NCI-H748 treated with DMSO at 0.1 percent for 48 hours (cell line): ENCODE data around the gene HPCA.
"Not testable (repeated sequence)": the region's sequence is repeated elsewhere in the genome, so short reads cannot be mapped to it uniquely, and the experiment has no call there.

ENCODE experiments used
- DNase-seq: peaks from one replicate; lab custom pipeline; 2025; lab: John Stamatoyannopoulos, UW

The HPCA gene

GRCh38 chr1:32903991-32904785, 17.9 kb downstream of the HPCA start:
- DNase-seq = no peak

- DNase-seq = no peak
These were observed 18.5 kb downstream of the HPCA start for GRCh38 chr1:32904797-32905196.

- not testable (repeated sequence) for DNase-seq
These were observed 19.3 kb downstream of the HPCA start for GRCh38 chr1:32905588-32905987.

- no peak for DNase-seq
These were observed 20.4 kb downstream of the HPCA start for GRCh38 chr1:32906654-32907053.

GRCh38 chr1:32907435-32907834, 21.1 kb downstream of the HPCA start:
- no peak for DNase-seq

DNA sequence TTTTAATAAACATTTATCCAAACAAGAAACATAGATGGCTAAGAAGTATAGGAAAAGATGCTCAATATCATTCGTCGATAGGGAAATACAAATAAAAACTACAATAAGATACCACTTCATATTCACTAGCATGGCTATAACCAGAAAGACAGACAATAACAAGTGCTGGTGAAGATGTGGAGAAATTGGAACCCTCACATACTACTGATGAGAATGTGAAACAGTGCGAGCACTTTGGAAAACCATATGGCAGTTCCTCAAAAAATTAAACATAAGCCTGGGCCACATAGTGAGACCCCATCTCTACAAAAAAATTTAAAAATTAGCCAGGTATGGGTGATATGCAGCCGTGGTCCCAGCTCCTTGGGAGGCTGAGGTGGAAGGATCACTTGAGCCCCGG, 24.0 kb downstream of the HPCA start:
- no peak for DNase-seq

DNA sequence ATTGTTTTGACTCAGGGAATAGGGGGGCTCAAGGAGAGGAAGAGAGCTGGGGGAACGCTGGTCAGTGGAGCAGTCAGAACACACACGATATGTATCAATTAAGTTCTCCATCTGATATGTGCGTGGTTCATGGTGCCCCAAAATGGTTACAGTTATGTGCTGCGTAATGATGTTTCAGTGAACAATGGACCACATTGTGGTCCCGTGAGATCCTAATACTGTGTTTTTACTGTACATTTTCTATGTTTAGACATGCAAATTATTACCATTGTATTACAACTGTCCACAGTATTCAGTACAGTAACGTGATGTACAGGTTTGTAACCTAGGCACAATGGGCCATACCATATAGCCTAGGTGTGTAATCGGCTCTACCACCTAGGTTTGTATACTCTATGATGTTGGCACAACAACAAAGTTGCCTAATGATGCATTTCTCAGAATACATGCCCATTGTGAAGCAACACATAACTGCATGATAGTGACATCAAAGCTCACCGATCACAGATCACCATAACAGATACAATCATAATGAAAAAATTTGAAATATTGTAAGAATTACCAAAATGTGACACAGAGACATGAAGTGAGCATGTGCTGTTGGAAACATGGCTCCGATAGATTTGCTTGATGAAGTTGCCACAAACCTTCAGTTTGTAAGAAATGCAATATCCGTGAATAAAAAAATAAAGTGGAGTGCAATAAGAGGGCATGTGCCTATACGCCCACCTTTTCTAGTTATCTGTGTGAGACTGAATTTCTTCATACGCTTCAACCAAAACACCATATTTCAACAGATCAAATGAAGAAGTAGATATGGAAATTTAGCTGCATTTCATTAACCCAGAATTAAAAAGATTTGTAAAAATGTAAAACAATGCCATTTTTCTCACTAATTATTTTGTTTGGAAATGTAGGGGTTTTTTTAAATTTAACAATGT, 29.7 kb downstream of the HPCA start:
- DNase-seq = no peak

- no peak for DNase-seq
These were observed 31.2 kb downstream of the HPCA start for GRCh38 chr1:32917521-32917920.

DNA sequence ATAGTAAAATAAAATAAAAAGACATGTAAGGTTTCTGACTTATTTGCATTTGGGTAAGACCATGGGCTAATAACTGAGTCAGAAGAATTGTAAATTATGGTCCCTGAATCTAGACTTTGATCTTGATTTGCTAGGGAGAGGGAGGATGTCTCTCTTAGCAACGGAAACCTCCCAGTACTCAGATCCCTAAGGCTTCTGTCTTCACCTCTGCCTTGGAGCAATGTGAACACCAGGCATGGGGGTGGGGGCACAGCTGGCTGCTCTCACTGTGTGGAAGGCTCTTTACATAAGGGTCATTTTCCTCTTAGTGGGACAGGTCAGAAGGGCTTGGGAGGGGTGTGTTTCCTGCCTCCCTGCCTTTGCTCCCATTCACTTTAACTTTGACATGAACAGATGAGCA, 31.9 kb downstream of the HPCA start:
- DNase-seq = no peak

- no peak for DNase-seq
These were observed 33.8 kb downstream of the HPCA start for GRCh38 chr1:32919811-32920733.

DNA sequence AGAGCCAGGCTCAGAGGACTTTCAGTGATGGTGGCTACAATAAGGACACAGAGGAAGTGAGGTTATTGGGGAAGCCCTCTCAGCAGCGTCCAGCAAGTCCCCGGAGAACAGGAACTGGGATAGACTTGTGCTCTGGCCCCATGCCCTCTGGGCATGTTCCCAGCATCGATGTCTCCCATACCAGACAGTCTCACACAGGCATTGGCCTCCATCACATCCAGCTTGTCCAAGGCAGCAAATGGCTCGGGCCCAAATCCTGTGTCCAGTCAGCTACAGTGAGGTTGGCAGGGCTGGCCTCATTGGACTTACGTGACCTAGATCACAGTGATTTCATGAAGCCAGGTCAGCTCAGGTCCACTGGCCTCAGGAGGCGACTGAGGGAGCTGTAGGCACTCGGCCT, 34.5 kb downstream of the HPCA start:
- DNase-seq = no peak

DNA sequence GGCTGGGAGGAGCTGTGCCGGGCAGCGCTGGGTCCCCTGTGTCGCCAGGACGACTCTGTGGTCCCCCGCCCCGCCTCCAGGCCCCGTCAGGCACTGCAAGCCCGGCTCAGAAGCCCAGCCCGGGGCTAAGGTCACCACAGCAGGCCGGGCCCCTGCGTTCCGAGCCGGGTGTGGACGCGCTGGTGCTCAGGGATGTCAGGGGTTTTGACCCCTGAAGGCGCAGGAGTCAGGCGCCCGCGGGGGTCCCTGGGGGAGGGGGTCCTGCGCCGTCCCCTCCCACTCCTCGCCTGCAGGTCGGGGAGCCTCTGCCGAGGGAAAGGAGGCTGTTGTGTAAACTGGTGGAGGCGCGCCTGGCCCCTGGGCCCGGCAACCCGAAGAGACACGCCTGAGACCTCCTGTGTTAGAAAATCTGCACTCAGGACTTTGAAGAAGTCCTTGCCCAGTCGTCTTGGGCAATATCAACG, 38.6 kb downstream of the HPCA start:
- DNase-seq = no peak

DNA sequence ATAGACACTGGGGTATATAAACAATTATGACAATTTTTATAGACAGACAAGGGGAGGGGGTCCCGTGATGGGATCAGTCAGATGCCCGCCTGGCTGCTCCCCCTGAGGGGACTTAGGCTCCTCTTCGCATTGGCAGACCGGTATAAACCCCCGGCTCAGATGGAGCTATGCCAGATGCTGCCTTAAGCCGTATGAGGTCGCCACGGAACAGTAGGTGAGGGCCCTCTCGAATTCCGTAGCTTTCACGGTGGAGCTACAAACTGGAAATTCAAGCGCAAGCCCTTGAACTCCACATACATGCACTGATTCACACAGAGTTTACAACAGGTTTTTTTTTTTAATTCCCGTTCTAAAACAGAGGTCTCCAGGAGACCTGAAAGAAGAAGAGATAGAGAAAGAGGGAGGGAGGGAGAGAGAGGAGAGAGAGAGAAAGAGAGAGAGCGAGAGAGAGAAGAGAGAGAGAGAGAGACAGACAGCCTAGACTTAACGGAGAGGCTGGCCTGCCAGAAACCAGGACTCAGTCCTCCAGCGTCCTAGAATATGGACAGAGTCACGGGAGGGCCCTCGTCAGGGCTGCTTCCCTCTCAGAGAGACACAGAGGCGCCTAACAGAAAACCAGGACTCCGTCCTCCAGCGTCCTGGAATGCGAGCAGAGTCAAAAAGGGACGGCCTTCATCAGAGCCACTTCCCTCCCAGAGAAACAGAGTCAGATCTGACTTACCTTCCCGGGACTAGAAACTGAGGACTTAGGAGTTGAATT, 39.3 kb downstream of the HPCA start:
- DNase-seq = no peak

- DNase-seq = no peak
These were observed 40.3 kb downstream of the HPCA start for GRCh38 chr1:32926562-32926961.

DNA sequence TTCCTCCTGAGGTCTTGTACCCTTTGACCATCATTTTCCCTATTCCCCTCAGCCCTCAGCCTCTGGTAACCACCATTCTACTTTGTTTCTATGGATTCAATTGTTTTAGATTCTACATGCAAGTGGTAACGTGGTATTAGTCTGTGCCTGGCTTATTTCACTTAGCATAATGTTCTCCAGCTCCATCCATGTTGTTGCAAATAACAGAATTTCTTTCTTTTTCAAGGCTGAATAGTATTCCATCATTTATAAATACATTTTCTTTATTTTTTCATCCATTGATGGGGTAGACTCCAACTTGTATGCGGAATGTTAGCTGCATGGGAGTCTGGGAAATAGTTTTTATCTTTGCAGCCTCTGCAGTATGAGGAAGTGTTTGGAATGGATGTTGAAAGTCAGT, 41.1 kb downstream of the HPCA start:
- no peak for DNase-seq

DNA sequence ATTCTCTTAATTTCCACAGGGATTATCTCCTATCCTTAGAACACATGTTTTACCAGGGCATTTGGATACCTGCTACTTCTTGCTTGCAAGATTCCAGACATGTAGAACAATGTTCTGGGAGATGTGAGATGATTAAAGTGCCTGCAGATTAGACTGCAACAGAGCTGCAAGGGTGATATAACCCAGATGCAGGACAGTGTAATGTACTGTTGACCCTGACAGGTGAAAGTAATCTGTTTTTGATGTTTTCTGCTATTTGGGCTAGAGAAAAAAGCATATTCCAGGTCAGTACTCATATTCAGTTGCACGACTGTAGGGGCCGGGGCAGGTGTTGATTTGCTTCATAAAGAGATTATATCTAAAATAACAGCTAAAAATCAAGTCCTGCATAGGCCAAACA, 42.0 kb downstream of the HPCA start:
- DNase-seq = no peak

DNA sequence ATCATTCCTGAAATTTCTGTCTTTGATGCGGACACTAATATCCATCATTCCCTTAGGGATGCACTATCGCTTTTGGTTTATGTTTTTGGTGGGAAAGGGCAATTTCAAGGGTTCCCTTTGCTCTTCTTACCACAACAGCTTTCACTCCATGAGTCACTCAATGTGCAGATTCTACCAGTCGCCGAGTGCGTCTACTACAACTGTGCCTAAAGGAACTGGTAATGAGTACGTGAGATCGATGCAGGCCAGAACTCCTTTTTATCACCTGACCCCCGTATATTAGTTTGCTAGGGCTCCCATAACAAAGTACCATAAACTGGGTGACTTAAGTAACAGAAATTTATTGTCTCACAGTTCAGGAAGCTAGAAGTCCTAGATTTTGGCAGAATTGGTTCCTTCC, 42.4 kb downstream of the HPCA start:
- DNase-seq = no peak

- no peak for DNase-seq
These were observed 43.1 kb downstream of the HPCA start for GRCh38 chr1:32929366-32929765.

DNA sequence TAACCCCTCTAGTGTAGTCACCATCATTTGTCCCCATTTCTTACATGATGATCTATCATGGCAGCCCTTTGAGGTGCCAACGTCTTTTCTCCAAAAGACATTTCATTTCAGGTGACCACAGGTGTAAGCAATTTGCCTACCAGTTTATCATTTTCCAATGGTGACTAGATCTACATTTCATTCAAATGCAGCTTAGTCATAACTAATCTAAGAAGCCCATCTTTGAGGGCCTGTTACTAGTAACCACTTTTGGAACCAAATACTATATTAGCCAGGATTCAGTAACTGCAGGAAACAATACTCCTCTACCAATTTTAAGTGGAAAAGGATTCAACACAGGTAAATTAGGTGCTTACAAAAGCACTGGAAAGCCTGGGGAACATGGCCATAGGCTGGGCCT, 45.5 kb downstream of the HPCA start:
- no peak for DNase-seq

DNA sequence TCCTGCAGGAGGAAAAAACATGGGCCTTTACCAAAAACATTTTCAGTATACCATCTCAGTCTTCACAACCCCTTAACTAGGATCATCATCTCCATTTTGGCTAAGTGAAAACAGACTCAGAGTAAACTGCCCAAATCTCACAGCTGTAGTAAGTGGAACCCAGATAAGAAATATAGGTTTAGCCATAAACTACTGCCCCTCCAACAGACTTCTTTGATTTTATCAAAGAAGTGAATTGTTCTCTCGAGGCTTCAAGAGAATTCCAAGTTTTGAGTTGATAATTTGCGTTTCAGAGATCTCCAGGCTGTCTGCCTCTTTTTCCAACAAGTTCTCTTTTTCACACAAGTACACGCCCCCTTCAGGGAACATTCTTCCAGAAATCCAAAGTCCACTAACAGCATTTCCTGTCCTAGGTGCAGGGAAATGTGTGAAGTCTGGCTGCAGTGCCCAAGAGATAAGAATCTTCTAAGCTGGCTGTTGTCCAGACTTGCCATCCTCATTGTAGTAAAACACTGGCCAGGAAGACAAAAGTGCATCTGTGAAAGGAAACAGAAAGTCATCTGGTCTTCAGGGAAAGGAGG, 47.5 kb downstream of the HPCA start:
- DNase-seq = no peak

DNA sequence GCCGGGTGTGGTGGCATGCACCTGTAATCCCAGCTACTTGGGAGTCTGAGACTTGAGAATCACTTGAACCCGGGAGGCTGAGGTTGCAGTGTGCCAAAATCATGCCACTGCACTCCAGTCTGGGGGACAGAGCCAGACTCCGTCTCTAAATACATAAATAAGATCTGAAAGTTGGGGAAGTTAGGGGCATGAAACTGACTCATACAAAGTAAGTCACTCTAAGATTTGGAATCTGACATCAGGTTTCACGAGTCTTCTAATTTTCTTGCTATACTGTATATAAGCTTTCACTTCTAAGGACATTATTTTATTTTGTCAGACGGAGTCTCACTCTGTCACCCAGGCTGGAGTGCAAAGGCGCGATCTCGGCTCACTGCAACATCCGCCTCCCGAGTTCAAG, 48.2 kb downstream of the HPCA start:
- DNase-seq = no peak
